SKM-1 treated with dmso at 0.1 percent for 144 hours (cell line): ENCODE measurements around the gene DNAH11.

Experiments used
- DNase-seq: peaks from one replicate; lab custom pipeline; 2025; ENCODE audit not compliant: unreplicated experiment; lab: John Stamatoyannopoulos, UW

DNAH11 gene

DNA sequence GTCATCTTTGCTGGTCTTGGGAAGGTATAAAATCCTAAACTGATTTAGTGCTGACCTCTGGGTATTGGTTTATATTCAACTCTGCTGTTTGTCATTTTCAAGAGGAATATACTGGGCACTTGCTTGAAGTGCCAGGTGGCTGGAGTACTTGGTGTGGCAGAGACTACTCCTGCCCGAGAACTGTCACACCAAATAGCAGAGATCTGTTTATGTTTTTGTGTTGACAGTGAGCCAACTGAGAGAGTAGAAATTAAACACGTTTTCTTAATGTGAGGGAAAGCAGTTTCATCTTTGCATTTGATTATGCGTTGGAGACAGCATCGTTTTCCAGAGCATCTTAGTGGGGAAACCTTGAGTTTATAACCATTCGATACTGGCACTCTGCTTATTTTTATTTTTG is 228.4 kb downstream of the DNAH11 start:
- DNase-seq: no peak

DNA sequence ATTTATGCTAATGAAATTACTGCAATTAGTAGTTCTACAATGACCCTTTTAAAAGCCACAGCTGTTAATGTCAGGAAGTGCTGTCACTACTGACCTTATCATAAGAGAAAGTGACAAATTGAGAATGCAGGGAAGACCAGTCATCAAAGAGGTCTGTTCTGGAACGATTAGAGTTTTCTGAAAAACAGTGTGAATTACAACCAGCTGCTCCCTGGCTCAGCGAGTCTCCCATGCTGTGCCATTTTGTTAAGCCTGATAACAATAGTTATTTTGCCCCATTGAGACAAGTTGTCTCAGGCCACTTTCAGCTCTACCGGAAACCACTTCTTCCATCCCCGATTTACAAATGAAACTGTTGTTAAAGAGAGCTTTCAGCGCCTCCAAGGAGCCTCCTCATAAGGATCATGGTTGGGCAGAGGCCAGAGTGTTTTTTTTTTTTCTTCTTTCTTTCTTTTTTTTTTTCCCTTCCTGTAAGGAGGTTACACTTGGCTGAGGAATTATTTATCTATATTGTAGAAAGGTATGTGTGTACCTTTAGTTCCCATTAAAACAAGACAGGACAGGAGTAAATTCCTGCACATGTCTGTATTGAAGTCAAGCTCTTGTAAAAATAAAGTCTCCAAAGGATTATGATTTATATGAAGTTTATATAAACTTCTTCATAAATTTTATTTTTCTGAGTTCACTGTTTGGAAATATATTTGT is 229.2 kb downstream of the DNAH11 start:
- DNase-seq: no peak

- no peak for DNase-seq
Observed at GRCh38 chr7:21773326-21773725, 230.5 kb downstream of the DNAH11 start.

DNA sequence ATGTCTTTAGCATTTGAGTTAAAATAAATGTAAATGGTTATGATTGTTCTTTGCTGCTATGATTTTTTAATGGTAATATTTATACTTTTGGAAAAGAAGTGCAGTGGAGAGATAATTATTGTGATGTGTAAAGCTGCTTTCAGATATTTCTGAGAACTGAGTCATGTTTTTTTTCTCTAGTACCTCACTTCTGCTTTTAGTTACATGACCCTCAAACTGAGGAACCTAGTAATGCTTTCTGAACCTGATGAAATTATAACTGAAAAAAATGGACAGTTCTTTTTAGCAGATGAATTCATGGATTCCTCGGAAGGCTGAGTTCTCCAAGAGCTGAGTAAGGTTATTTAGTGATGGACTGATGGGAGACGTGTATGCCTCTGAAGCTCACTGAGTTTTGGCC is 235.1 kb downstream of the DNAH11 start:
- DNase-seq: peak; percentile 42

- DNase-seq: no peak
Observed at GRCh38 chr7:21778953-21779352, 236.1 kb downstream of the DNAH11 start.

- DNase-seq: no peak
Observed at GRCh38 chr7:21782996-21783395, 240.2 kb downstream of the DNAH11 start.

DNA sequence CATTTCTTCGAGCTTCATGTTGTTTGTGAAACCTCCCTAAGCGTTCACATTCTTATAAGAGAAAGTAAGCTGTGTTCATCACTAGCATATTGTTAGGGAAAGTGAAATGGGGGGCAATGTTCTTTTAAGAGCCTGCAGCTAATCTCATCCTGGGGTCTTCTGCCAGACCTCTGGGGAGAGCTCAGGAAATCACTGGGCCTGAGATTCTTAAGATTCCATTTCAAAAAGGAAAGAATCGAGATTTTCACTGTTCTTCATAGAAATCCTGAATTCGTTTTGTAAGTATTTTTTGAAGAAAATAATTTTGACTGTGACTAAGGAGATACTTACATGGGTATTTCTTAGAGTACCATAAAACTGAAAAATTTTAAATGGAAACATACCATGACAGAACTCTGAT is 242.2 kb downstream of the DNAH11 start:
- DNase-seq: no peak

DNA sequence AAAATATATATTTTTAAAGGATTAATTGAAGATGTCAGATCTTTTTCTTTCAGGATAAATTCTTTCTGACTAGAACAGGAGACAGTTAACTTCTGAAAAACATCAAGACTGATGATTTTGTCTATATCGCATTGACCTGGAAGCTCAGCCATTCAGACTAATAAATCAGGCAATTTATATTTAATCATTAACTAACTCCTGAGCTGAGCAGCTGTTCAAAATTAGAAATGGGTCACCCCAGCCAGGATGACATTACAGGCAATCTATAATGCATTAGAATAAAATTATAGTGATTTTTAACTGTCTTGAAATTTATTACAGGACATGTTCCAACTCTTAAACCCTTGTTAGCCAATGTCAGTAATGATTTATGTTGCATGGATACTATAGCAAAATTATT is 263.0 kb downstream of the DNAH11 start:
- no peak for DNase-seq

DNA sequence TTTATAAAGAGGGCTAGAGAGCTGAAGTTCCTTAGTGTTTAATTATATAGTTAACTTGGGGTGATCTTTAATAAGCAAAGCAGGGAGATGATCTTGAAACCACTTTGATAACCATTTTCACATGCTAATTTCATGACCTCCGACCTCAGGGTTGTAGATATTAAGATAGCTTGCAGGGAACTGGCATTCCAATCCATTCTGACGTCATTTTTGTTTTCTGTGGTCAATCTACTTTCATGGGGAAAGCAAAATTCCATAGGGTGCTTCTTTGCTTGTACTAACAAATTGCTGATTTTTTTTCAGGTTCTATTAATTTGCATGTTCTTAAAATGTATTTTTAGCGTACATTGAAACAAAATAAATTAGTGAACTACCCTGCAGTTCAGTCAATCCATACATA is 263.5 kb downstream of the DNAH11 start:
- DNase-seq: no peak

DNA sequence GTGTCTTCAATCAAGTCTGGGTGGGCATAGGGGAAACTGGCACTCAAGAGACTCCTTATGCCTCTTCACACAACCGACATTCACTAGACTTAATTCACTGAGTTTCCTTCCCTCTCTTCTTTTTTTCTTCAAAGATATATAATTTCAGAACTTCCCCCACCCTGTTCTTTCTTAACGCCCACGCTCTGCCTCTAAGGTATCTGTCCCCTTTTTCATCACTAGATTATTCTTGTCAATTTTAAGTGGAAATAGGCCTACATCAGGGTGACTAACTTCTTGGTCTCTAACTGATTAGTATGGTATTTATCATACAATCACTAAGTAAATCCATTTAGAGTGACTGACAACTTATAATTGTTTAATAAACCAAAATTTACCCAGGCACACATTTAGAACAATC is 276.2 kb downstream of the DNAH11 start:
- DNase-seq: no peak

DNA sequence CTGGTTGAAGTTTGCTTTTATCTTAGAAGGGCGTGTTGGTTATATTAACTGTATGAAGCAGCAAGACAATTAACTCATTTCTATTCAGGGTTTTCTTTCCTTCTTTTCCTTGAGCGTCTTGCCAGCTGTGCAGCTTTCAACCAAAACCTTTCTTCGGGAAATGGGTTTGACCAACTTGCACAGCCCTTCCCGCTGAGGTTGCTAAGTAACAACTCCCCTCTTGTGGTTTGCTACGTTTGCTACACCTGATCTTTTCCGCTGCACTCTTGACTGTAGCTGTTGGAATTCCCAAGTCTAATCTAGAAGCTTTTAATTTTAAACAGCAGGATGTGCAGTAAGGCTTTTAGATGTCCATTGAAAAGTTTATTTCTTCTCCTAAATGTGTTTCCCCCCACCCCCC is 286.0 kb downstream of the DNAH11 start:
- DNase-seq: no peak

DNA sequence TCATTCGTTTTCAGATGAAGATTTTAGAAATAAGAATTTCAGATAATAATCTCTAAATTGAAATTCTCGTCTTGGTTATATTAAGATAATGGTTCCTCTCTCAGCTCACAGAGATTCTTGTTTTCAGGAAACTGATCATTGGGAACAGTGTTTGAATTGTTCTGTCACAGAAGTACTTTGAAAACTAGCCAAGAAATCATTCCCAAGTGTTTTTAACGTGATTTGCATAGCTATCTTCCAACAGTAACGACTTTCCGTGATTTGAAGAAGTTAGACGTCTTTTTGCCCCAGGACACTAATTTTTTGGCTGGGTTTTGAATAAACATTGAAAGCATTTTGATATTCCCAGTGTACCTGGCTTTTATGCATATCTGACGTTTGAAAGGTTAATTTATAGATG is 286.9 kb downstream of the DNAH11 start:
- DNase-seq: no peak

DNA sequence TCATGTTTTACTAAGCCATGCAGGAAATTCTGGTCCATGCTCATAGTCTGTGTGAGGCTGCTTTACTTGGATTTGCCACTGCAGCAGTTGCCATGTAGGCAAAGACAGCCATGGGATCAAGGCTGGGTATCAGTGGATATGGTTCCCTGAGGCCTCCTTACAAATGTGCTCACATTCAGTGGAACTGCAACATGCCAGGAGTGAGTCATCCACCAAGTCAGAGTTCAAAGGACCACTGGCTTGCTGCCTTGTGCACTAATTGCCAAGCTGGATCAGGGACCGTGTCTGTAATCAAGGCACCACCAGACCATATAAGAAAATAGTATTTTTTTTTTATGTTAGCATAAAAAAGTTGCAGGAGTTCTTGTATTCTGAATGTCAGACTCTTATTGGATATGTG is 301.9 kb downstream of the DNAH11 start:
- DNase-seq: no peak

DNA sequence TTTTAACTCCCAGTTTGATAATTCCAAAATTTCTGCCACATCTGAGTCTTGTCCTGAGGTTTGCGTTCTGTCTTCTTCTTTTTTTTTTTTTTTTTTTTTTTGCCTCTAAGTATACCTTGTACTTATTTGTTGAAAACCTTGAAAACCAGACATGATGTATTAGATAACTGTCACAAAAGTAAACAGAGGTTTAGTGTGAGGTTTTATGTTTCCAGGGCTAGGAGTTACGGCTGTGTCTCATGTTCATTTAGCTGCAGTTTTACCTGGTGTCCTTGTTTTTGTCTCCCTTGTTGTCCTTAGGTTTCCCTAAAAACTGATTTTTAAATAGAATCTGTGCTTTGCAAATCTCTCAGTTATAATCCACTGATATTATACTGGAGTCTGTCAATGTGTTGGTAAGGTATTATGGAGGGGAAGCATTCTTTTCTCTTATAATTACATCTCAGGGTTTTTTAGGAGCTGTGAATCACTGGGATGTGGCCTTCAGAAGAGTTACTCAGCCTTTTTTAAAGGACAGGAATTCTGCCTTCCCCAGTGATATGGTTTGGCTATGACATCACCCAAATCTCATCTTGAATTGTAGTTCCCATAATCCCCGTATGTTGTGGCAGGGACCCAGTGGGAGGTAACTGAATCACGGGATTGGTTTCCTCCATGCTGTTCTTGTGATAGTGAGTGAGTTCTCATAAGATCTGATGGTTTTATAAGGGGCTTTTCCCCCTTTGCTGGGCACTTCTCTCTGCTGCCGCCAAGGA is 307.9 kb downstream of the DNAH11 start:
- DNase-seq: no peak

DNA sequence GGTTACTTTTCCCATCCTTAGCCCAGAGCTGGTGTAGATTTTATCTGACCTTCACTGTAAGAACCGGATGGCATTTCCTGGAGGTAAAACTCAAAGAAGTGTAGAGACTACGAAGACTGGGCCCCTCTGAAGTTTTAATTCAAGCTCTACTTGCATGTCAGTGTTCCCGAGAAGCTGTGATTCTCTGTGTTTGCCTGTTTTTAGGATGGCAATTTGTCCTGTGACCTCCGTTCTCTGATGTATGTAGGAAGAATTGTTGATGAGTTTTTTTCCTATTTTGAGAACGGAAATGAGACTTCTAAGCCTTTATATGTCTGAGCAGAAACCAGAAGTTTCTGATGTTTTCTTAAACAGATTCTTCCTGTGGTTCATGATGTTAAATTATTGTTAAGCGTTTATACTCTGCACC is 308.7 kb downstream of the DNAH11 start:
- DNase-seq: no peak

GRCh38 chr7:21865631-21866204 is 322.9 kb downstream of the DNAH11 start:
- peak; percentile 14 for DNase-seq

DNA sequence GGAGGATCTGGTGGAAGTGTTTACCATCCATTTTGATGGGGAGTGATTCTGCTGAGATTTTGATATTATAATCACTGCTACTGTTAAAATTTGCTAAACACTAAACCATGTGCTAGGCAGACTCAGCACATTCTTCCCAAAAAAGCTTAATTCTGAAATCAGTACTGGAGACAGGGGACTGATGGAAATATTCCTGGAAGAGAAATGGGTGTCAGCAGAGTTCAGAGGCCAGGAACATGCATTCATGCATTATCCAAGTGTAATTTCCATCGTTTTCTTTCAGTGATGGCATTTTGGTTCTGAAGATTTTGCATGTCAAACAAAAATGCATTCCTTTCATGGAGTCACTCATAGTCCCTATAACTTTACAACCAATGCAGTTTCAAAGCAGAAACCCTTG is 323.9 kb downstream of the DNAH11 start:
- no peak for DNase-seq

DNA sequence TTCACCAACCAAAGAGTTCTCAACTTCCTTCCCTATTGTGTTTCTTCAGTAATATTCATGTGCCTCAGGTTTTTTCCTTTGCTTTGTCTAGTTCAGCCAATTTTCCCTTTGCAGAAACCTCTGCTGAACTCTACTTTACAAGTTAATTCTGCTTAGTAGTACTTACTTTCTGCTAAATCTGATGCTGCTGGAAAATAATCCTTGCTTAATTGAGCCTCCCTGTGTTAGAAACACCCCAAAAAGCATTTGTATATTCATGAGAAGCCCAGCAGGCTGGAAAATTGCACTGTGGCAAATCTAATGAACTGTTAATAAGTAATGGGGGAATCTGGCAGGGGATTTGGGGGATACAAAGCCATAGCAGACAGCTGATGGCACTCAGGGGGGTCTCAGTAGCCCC is 324.4 kb downstream of the DNAH11 start:
- DNase-seq: no peak

DNA sequence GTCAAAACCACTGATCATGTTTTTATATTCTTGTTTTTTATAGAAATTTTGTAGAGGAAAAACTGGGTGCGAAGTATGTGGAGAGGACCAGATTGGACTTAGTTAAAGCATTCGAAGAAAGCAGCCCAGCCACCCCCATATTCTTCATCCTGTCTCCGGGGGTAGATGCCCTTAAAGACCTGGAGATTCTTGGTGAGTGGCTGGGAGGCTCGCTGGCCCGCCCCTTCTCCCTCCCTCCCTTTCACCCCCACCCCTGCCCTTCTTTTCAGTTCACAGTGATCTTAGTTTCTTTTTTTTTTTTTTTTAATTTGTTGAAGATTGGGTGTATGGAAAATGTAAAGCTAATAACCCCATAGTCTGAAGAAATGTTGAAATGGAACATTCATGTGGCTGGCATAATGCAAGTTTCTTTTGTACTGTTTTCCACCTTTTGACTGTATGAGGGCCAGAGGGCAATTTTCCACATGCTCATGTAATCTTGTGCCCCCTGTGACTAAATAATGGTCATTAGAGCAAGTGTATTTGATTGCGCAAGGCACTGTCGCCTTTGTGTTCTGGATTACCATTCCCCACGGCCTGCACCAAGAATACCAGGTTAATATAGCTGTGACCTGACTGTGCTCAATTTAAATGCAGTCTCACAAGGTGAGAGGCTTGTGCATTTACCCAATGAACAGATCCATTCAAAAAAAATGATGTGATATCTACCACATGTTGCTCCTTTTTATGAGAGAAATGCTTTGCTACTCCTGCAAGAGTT is 325.2 kb downstream of the DNAH11 start:
- DNase-seq: no peak

DNA sequence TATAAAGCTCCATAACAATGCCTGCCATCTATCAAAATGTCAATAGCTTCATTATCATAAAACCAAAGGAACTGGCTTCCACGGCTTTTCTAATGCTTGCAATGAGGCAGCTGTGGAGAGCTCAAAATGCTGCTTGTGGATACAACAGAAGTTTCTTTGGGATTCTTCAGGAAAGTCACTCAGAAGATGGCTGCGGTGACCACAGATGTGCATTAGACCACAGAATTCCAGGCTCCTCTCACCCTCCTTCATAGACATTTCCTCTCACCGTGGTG is 325.7 kb downstream of the DNAH11 start:
- no peak for DNase-seq

- DNase-seq: no peak
Observed at GRCh38 chr7:21869785-21870402, 327.1 kb downstream of the DNAH11 start.

- no peak for DNase-seq
Observed at GRCh38 chr7:21883069-21883468, 340.2 kb downstream of the DNAH11 start.
